ENCODE results near the gene CALN1. TPM values are rescaled to one million over a fixed set of nuclear protein-coding genes. Genes with fewer than 3 reads are reported as not detected.

Gene CALN1
- total RNA-seq, 1 experiment from 2014 or later, result not detected

DNA sequence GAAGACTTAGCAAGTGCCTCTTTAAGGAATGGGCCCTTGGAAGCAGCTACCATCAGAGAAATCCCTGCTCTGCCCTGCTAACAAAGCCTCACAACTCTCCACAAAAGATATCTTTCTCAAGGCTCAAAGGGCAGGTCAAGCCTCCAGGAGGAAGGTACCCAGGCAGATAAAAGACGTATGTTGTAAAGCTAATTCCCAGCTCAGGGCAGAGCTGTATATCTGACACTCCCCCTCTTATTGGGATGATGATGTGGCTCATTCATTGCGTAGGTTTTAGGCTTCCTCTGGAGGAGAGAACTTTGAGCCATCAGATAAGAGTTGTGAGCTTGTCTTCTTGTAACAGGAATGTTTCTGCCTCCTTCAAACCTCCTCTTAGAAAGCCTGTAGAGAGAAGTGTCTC lies 145.4 kb downstream of the CALN1 start:
- H3K4me3 ChIP-seq, result no peak overlapping the region
- no peaks in the 10 kb centered on the region for H3K27me3 ChIP-seq
- no peaks in the 10 kb centered on the region for H3K9me3 ChIP-seq
- H3K36me3 ChIP-seq, result no peaks in the 10 kb centered on the region
- DNase-seq, result no peak

DNA sequence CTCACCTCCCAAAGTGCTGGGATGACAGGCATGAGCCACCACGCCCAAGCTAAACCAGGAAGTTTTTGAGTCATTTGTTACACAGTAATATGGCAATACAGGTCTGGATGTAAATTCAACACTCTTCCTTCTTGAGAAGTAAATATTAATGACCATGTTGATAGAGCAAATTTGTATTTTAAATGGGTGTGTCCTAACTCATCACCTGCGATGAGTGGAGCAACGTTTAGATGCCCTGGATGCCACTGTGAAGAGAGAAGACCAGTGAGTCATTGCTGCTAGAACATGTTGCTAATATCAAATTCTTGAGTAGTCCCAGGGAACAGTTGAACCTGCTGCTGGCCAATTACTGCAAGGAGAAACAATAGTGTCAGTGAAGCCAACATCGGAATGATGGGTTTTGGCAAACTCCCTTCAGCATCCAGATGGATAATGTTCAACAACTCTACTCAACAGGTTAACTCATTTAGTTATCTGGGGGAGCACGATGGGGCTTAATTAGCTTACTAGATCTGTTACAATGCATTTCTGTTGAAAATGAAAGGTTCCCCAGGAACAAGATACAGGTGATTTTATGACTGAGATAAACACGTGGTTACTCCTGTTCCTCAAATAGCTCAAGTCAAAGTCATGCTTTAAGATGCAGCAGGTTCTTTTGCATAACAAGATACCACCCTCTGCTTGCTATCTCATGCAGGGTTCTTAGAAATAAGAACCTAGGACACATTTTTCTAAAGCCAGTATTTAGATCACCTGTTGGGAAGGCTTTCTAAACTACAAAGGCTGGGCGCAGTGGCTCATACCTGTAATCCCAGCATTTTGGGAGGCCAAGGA lies 146.8 kb downstream of the CALN1 start:
- Histone ChIP-seq H3K4me3 (no peak overlapping the region), H3K9me3 (no peaks in the 10 kb centered on the region)
- no peak for DNase-seq

GRCh38 chr7:72260406-72260805 lies 151.7 kb downstream of the CALN1 start:
- no peaks in the 10 kb centered on the region for H3K36me3 ChIP-seq
- no peak for DNase-seq
- no peaks in the 10 kb centered on the region for H3K27me3 ChIP-seq
- H3K9me3 ChIP-seq, result no peaks in the 10 kb centered on the region
- no peak overlapping the region for H3K4me3 ChIP-seq

More for the DNA sequence above, 146.8 kb downstream of the CALN1 start:
- no peaks in the 10 kb centered on the region for H3K27me3 ChIP-seq
- no peaks in the 10 kb centered on the region for H3K36me3 ChIP-seq

DNA sequence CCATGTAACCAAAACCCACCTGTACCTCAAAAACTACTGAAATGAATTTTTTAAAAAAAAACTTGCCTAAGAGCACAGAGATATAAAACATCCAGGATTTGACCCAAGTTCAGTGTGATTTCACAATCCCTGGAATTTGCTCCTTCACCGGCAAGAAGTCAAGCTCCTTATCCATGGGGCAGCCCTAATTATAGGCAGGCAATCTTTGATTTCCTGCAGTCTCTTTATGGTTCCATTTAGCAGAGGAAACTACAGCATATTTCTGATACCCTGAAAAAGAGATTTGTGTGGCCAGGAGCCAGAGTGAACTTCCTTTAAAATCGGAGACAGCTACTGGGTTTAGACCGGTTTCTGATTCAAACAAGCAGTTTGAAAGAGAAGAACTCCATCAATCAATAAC lies 154.1 kb downstream of the CALN1 start:
- no peaks in the 10 kb centered on the region for H3K36me3 ChIP-seq
- no peak for DNase-seq
- H3K9me3 ChIP-seq, result no peaks in the 10 kb centered on the region
- no peak overlapping the region for H3K4me3 ChIP-seq
- H3K27me3 ChIP-seq, result no peaks in the 10 kb centered on the region

DNA sequence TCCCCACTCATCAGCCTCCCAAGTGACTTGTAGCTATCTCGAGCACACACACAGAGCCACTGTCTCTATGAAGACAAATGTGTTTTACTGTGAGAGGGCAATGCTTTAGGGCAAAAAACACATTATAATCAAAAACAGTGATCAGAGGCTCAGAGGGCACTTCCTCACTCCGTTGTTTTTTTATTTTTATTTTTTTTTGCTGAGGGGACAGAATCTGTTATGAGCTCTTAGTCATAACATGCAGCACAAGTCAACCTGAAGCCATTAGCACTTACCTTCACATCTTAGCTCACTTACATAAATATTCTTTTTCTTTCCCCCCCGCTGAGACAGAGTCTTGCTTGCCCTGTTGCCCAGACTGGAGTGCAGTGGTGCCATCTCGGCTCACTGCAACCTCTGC lies 157.7 kb downstream of the CALN1 start:
- no peak for DNase-seq
- no peak overlapping the region for H3K4me3 ChIP-seq

DNA sequence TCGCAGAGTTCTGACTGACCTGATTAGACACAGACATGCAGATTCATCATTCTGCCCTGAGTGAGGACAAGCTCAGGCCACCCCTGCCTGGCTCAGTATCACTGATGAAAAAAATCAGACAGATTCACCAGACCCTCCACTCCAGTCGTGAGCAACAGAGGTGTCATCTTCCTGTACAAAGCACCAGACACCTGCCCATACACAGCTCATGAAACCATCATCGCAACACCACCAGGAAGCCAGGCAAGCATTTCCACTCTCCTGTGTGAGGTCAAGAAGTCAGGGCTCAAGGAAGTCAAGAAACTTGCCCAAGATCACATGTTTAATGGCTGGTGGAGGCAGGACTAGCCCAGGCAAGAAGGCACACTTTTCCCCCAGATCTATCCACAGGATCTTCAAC lies 163.0 kb downstream of the CALN1 start:
- DNase-seq, result no peak
- H3K9me3 ChIP-seq, result no peaks in the 10 kb centered on the region
- H3K36me3 ChIP-seq, result no peaks in the 10 kb centered on the region
- no peak overlapping the region for H3K4me3 ChIP-seq
- no peaks in the 10 kb centered on the region for H3K27me3 ChIP-seq

More for the DNA sequence above, 157.7 kb downstream of the CALN1 start:
- Histone ChIP-seq H3K27me3 (no peaks in the 10 kb centered on the region), H3K9me3 (no peaks in the 10 kb centered on the region), H3K36me3 (no peaks in the 10 kb centered on the region)

- no peaks in the 10 kb centered on the region for H3K9me3 ChIP-seq
- no peak for DNase-seq
- no peak overlapping the region for H3K4me3 ChIP-seq
- H3K36me3 ChIP-seq, result no peaks in the 10 kb centered on the region
- no peaks in the 10 kb centered on the region for H3K27me3 ChIP-seq
Observed at GRCh38 chr7:72244826-72245398, 167.2 kb downstream of the CALN1 start.

DNA sequence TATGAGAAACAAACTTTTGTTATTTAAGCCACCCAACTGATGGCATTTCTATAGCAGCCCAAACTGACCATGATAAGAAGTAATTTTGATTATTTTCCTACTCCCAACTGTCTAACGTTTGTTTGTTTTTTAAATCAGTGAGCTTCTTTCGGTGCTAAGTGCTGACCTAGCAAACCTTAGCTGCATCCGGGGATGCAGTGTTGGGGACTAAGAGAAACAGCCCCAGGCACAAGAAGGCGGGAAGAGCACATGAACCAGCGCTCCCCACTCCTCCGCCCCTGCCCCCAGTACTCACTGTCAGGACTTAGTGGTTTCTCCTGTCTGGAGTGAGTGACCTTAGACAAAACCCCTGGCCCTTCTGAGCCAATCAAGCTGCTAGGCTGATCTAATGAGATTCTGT lies 168.8 kb downstream of the CALN1 start:
- Histone ChIP-seq H3K9me3 (no peaks in the 10 kb centered on the region), H3K36me3 (no peaks in the 10 kb centered on the region), H3K27me3 (no peaks in the 10 kb centered on the region), H3K4me3 (no peak overlapping the region)
- DNase-seq, result no peak

DNA sequence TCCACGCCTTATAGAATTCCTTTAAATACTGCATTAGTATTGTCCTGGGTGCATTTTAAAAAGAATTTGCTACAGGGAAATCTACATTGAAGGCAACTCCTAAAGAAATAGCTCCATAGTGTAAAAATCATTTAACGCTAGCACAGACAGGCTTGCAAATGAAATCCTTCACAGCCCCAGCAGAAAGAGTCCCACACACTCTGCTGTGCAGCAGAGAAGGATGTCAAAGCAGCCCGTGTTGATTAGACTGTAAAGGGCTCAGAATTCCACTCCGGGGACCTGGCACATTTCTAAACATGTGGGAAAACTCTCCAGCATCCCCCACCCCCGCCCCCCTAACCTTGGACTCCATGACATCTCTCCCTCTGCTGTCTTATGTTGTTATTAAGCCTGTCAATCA lies 176.8 kb downstream of the CALN1 start:
- H3K27me3 ChIP-seq, result no peaks in the 10 kb centered on the region
- no peaks in the 10 kb centered on the region for H3K9me3 ChIP-seq
- H3K36me3 ChIP-seq, result no peaks in the 10 kb centered on the region
- H3K4me3 ChIP-seq, result no peak overlapping the region
- DNase-seq, result no peak

- H3K4me3 ChIP-seq, result no peak overlapping the region
- no peak for DNase-seq
- H3K9me3 ChIP-seq, result no peaks in the 10 kb centered on the region
- no peaks in the 10 kb centered on the region for H3K27me3 ChIP-seq
- H3K36me3 ChIP-seq, result no peaks in the 10 kb centered on the region
Observed at GRCh38 chr7:72234086-72234485, 178.1 kb downstream of the CALN1 start.

GRCh38 chr7:72230281-72230680 lies 181.9 kb downstream of the CALN1 start:
- DNase-seq, result no peak
- Histone ChIP-seq H3K4me3 (no peak overlapping the region), H3K9me3 (no peaks in the 10 kb centered on the region), H3K36me3 (no peaks in the 10 kb centered on the region), H3K27me3 (no peaks in the 10 kb centered on the region)

DNA sequence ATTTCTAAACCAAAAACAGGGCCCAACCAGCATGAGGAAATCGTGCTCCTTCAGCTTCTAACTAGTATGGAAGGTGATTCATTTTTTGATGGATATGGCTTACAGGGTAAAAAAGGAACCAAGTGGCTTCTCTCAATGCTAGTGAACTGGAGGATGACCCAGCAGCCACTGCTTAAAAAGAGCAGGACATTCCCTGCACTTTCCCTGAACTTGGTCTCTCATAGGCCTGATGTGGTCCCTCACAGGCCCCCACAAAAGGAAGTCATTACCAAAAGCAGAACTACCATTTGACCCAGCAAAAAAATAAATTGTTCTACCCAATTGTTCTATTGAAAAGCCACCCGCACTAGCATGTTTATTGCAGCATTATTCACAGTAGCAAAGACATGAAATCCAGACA lies 188.8 kb downstream of the CALN1 start:
- no peak for DNase-seq
- Histone ChIP-seq H3K27me3 (no peaks in the 10 kb centered on the region), H3K36me3 (no peaks in the 10 kb centered on the region), H3K4me3 (no peak overlapping the region), H3K9me3 (no peaks in the 10 kb centered on the region)

- H3K9me3 ChIP-seq, result no peaks in the 10 kb centered on the region
- no peak for DNase-seq
- no peaks in the 10 kb centered on the region for H3K27me3 ChIP-seq
- no peak overlapping the region for H3K4me3 ChIP-seq
- no peaks in the 10 kb centered on the region for H3K36me3 ChIP-seq
Observed at GRCh38 chr7:72222136-72222535, 190.0 kb downstream of the CALN1 start.

GRCh38 chr7:72219500-72219899 lies 192.6 kb downstream of the CALN1 start:
- Histone ChIP-seq H3K4me3 (no peak overlapping the region), H3K27me3 (no peaks in the 10 kb centered on the region), H3K36me3 (no peaks in the 10 kb centered on the region), H3K9me3 (no peaks in the 10 kb centered on the region)
- DNase-seq, result no peak

GRCh38 chr7:72217151-72217550 lies 195.0 kb downstream of the CALN1 start:
- no peaks in the 10 kb centered on the region for H3K27me3 ChIP-seq
- peak; percentile 47 for DNase-seq
- no peak overlapping the region for H3K4me3 ChIP-seq
- no peaks in the 10 kb centered on the region for H3K36me3 ChIP-seq
- H3K9me3 ChIP-seq, result no peaks in the 10 kb centered on the region

DNA sequence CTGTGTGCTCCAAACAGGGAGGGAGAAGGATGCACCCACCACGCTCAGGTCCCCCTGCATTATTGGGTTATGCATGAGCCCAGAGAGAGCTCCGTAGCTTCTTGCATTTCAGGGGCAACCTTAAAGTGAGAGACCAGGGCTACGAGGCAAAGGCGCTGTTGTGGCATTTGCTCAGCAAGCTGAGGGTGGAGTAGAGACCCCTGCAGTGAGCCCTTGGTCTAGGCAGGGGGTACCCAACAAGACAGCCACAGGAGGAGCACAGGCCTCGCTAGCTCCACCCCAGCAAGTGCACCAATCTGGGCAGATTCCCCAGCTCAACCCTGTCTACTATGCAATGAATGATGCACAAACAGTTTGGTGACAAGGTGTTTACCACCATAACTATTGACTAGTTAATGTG lies 198.4 kb downstream of the CALN1 start:
- Histone ChIP-seq H3K9me3 (no peaks in the 10 kb centered on the region), H3K27me3 (no peaks in the 10 kb centered on the region), H3K36me3 (no peaks in the 10 kb centered on the region), H3K4me3 (no peak overlapping the region)
- no peak for DNase-seq

- Histone ChIP-seq H3K9me3 (no peaks in the 10 kb centered on the region), H3K27me3 (no peaks in the 10 kb centered on the region), H3K36me3 (no peaks in the 10 kb centered on the region), H3K4me3 (no peak overlapping the region)
- DNase-seq, result no peak
Observed at GRCh38 chr7:72213081-72213480, 199.1 kb downstream of the CALN1 start.

- no peak overlapping the region for H3K4me3 ChIP-seq
- no peaks in the 10 kb centered on the region for H3K9me3 ChIP-seq
- H3K36me3 ChIP-seq, result no peaks in the 10 kb centered on the region
- no peaks in the 10 kb centered on the region for H3K27me3 ChIP-seq
- DNase-seq, result no peak
Observed at GRCh38 chr7:72211175-72211574, 201.0 kb downstream of the CALN1 start.

Measured in MG63 (cell line).